ENCODE measurements around the gene PCED1B.
"Not testable (repeated sequence)": the region's sequence is repeated elsewhere in the genome, so short reads cannot be mapped to it uniquely, and the experiment has no call there.

The PCED1B gene

DNA sequence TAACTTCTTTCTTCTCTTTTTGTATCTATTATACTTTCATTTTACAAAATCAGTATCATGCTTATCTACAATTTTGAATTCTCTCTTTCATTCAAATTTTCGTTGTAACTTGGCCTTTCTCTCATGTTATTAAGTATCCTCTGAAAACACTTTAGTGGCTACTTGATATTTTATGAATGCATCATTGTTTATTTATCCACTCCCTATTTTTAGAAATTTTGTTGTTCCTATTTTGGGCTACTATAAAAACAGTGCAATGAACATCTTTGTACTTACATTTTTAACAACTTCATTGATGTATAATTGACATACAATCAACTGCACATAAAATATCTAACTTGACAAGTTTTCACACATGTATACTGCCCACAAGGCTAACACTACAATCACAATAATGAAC is 44.3 kb downstream of the PCED1B start:
- no peak for DNase-seq

DNA sequence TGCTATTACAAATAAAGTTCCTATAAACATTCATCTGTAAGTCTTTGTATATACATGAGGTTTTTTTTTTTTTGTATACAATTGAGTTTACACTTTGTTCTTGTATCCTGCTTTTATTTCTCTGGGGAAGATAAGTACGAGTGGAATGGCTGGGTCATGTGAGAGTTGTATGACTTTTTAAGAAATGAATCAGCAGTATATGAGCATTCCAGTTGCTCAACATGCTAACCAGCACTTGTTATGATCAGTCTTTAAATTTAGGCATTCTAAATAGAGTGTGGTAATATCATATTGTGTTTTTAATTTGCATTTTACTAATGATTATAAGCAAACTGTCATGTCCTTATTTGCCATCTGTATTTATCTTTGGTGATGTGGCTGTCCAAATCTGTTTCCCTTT is 45.0 kb downstream of the PCED1B start:
- no peak for DNase-seq

DNA sequence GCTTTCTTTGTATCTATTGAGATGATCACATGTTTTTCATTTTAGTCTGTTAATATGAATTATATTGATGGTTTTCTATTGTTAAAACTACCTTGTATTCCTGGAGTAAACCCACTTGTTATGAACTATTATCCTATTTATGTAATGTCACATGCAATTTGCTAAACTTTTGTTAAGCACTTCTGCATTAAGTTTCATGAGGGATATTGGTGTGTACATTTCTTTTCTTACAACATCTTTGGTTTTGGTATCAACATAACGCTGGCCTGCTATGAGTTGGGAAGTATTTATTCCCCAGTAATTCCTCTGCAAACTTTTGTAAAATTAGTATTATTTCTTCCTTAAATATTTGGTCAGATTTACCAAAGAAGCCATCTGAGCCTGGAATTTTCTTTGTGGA is 46.8 kb downstream of the PCED1B start:
- no peak for DNase-seq

DNA sequence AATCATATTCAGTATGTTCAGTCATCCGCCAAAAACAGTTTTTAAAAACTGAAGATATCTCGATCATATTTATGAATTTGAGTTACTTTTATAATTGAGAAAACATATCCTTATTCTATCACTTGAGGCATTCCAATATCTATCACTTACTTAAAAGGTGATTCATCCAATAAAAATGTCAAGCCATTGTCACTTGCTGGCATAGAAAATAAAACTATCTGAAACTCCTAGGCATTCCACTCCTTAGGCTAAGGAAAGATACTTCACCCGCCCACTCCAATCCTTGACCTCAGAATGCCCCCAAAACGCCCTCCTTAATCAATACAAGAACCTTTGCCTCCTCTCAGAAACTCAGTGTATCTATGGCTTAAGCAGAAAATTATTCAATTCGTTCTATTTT is 51.6 kb downstream of the PCED1B start:
- DNase-seq: no peak

DNA sequence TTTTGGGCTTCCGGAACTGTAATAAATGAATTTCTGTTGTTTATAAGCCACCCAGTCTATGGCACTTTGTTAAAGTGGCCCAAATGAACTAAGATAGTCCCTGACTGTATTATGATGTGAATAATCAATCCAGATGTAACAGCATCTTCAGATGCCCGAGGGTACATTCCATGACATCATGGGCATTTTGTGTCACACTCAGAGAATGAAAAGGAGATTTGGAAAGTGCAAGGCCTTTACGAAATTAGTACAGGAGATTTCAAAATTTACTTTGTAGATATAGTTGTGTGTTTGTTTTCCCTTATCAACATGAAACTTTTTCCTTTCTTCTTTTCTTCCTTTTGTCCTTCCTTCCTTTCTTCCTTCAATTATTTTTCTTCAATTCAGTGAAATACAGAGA is 54.6 kb downstream of the PCED1B start:
- no peak for DNase-seq

DNA sequence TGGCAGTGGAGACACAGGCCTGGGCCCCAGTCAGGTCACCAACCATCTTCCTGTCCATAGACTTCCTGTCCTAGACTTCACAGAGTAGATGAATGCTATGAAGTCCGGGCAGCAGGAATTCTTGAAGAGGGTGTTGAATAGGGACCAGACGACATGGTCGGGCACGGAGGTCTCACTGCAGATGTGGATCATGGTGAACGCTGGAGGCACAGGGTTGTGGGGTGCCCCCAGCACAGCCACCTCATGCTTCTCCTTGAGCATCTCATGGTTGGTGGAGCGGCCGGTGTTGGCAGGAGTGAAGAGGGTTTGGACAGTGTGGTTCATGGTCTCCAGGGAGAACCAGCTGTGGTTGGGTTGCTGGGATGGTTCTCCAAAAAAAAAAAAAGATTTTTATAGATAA is 56.2 kb downstream of the PCED1B start:
- no peak for DNase-seq

DNA sequence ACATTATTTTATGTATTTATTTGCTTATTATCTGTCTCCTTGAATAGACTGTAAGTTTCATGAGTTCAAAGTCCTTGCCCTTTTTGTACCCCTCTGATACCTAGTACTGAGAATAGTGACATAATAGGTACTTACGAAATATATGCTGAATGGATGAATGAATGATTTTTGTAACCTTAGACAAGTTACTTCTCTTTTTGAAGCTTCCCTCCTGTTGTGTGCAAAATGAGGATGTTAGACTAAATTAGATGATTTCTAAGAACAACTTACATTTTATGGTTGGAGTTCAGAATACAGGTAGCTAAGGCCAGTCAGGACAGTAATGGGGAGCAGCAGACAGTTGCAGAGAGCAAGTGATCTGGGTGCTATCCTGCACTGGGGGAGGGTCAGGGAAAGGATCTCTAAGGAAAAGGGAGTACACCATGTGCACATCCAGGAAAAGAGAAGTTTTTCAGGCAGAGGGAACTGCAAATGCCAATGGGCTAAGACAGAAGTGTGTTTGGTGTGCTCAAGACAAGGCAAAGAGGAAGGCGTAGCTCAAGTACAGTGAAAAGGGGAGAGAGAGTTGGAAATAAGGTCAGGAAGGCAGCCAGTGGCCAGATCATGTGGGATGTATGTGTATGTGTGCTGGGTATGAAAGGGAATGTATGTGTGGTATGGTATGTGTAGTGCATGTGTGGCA is 59.7 kb downstream of the PCED1B start:
- DNase-seq: peak; percentile 56

DNA sequence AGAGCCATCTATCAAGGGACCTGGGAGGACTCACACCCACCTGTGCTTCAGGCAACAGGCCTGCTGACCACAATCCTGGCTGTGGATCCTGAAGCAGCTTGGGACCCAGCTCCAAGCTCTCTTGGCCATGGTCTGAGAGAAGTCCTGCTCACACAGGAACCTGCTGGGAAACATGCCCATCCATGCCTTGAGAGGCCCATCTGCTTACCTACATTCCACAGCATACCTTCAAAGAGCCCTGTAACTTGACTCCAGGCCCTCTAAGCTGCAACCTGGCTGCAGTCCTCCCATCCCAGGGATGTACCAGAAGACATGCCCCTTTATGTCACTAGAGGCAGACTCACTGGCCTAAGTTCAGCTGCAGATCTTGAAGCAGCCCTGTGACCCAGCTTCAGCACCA is 62.0 kb downstream of the PCED1B start:
- DNase-seq: no peak

DNA sequence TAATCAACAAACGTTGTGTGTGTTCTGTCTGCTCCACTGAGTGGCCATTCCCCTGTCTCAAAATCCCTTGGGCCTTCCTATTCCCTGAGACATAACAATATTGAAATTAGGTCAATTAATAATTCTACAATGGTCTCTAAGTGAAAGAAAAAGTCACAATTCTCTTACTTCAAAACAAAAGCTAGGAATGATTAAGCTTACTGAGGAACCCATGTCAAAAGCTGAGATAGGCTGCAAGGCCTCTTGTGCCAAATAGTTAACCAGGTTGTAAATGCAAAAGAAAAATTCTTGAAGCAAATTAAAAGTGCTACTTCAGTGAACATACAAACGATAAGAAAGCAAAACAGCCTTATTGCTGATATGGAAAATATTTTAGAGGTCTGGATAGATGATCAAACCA is 65.3 kb downstream of the PCED1B start:
- DNase-seq: no peak

DNA sequence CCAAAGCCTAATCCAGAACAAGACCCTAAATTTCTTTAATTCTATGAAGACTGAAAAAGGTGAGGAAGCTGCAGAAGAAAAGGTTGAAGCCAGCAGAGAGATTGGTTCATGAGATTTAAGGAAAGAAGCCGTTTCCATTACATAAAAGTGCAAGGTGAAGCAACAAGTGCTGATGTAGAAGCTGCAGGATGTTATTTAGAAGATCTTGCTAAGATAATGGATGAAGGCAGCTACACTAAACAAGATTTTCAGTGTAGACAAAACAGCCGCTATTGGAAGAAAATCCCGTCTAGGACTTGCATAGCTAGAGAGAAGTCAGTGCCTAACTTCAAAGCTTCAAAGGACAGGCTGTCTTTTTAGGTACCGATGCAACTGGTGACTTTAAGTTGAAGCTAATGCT is 65.8 kb downstream of the PCED1B start:
- DNase-seq: no peak

DNA sequence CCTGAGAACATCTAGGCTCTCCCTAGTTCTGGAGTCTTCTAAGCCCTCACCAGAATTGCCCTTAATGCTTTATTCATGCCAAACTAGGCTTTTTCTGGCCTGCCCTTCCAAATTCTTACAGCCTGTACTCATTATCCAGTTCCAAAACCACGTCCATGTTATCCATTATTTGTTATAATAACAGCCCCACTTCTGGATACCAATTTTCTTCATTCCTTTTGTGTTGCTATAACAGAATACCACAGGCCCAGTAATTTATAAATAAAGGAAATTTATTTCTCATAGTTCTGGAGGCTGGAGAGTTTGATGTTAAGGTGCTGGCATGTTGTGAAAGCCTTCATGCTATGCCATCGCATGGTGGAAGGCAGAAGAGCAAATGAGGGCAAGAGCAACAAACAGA is 68.3 kb downstream of the PCED1B start:
- no peak for DNase-seq

DNA sequence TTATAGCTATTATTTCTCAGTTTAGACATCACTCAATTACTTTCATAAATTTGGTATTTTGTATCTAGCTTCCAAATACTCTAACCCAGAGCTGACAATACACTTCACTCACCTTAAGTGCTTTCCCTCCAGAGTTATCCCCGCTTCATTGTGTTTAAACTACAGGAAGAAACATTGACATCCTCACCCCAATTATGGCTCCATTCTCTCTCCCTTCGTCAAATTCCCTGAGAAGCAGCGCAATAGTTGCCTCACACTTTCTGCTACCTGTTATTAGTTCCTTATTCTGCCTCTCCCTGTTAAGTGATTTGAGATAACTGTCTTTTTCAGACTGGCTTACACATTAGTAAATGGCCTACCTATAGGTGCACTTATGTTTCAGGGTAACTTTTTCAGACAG is 69.7 kb downstream of the PCED1B start:
- no peak for DNase-seq

DNA sequence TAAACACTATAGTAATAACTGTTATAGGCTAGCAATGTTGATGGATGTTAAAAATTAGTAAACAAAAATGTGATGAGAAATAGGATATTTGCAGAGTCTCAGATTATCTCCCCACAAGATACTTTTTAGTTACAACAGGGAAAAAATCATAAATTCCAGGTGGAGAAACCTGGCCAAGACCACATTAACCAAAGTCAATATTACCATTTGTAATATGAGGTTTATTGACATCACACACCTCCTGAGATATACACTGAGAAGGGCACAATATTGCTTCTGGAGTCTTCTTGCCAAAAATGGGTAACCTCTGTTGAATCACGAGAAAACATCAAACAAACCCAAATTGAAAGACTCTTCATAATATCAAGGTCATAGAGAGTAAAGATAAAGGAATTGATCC is 72.7 kb downstream of the PCED1B start:
- DNase-seq: no peak

DNA sequence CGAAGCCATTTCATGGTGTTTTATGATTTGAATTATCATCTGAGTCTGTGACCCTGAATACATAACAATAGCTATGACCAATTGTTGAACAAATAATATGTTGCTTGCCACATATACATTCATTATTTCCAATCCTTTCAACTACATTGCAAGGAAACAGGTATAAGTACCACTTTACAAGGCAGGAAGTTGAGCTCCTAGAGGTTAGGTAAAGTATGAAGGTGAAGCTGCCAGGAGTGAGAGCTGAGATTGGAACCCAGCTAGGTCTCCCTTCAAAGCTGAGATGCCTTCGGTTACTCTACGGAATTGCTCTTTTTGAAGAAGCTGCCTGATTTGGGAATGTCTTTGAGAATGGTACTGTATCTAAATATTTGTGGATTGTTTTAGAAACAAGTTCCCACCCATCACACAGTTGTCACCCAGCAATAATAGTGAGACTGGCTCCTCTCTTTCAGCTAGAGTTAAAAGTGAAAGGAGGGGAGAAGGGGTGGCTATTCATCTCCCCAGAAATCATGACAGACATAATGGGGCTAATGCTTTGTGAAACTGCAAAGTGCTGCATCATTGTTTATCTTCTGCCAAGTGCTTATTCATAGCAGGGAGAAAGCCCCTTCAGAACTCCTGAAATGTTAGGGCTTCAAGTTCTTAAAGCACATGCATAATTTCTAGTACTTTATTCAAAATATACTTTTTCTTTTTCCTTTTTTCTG is 76.2 kb downstream of the PCED1B start:
- no peak for DNase-seq

DNA sequence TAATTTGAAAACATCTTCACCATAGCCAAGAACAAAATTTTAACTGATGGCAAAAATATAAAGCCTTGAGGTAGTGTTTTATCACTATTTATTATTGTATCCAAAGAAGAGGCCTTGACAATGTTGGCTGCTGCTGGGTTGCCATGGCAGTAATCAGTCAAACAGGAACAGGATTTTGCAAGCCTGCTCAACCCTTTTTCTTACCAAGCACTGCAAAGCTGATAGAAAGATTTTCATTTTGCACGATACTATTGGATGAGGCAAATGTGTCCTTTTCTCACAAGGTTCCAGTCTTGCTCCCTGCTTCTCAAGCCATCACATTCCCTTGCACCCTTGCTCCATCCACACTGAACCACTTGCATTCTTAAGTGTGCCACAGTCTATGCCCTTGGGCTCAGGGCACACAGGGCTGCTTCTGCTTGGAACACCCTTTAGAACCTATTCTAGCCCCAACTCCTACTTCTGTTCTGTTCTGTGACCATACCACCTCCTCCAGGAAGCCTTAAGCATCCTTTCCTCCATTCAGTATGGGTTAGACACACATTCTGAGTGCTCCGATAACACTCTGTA is 76.8 kb downstream of the PCED1B start:
- no peak for DNase-seq

DNA sequence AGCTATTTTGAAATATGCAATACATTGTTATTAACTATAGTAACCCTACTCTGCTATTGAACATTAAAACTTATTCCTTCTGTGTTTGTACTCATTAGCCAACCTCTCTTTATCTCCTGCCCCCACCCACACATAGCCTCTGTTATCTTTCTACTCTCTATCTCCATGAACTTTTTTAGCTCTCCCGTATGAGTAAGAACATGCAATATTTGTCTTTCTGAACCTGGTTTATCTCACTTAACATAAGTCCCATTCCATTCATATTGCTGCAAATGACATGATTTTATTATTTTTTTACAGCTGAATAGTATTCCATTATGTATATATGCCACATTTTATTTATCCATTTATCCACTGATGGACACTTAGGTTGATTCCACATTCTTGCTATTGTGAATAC is 79.4 kb downstream of the PCED1B start:
- DNase-seq: no peak

DNA sequence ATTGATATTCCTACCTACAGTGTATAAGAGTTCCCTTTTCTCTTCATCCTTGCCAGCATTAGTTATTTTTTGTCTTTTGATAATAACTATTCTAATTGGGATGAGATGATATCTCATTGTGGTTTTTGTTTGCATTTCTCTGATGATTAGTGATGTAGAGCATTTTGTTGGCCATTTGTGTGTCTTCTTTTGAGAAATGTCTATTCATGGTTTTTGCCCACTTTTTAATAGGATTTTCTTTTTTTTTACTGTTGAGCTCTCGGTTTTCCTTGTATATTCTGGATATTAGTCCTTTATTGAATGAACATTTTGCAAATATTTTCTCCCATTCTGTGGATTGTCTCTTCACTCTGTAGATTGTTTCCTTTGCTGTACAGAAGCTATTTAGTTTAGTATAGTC is 79.9 kb downstream of the PCED1B start:
- DNase-seq: no peak

DNA sequence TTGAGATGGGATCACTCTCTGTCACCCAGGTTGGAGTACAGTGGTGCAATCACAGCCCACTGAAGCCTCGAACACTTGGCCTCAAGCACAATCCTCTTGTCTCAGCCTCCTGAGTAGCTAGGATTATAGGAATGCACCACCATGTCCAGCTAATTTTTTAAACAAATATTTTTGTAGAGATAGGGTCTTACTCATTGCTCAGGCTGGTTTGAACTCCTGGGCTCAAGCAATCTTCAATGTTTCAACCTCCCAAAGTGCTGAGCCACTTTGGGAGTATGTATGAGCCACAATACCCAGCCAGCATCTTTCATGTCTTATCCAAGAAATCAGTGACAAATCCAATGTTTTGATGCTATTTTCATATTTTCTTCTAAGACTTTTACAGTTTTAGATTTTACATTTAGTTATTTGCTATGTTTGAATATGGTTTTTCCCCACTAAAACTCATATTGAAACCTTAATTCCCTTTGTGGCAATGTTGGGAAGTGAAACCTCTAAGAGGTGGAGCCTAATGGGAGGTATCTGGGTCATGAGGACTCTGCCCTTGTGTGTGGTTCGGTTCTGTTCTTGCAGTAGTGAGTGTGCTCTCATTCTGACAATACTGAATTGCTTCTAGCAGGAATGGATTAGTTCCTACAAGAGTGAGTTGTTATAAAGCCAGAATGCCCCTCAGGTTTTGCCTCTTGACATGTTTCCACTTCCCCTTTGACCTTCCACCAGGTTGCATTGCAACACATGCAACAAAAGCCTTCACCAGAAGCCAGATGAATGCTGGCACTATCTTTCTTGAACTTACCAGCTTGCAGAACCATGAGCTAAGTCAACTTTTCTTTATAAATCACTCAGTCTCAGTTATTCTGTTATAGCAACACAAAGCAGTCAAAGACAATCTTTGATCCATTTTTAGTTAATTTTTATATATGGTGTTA is 81.2 kb downstream of the PCED1B start:
- DNase-seq: peak; percentile 80

DNA sequence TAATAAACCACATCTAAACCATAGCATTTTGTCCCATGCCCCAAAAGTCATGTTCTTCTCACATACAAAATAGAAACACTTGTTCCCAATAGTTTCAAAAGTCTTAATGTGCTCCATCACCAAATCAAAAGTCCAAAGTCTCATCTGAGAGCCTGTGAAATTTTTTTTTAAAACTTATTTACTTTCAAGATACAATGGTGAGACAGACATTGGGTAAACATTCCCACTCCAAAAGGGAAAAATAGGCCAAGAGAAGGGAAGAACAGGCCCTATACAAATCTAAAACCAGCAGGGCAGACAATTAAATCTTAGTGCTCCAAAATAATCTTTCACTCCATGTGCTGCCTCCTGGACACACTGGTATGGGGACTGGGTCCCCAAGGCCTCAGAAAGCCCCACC is 84.7 kb downstream of the PCED1B start:
- no peak for DNase-seq

DNA sequence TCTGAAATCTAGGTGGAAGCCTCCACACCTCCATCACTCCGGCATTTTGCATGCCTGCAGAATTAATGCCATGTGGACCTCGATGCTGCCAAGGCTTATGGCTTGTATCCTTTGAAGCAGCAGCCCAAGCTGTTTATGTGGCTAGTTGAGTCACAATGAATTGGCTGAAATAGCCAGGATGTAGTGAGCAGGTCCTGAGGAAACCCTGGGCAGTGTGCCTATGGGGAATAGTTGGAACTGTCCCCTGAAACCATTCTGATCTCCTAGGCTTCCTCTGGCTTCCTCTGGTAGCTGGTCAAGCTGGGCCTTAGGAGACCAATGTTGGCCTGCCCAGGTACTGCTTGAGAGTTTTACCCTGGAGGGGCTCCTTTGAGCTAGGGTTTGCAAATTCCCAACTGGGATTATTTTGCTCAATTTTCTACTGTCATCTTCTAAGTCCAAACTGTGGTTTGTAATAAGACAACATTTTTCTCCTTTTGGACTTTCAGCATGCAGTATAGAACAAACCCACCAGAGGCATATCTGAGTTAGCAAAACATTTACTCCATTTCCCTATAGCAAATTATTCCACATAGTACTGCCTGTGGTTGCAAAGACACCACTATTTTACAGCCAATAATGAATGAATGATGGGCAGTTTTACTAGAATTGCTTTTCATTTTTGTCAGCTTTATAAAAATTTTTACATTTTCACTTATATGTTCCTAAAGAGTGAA is 85.5 kb downstream of the PCED1B start:
- DNase-seq: no peak

DNA sequence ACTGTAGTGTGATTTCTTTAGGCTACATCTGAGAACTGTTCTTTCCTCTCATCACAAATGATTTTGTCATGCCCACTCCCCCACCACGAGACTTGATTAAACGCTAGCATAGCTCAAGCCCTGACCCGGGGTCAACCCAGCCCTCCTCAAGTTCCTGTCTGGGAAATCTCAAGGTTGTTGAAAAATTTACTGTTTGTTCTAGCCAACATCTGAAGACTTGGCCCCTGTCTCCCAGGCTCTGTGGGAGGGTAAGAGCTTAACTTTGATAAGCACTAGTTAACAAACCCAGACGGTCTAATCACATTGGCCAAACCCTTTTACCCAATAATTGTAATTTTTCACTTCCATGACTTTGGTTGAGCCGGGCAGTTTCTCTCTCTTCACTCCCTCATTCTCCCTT is 86.5 kb downstream of the PCED1B start:
- no peak for DNase-seq

DNA sequence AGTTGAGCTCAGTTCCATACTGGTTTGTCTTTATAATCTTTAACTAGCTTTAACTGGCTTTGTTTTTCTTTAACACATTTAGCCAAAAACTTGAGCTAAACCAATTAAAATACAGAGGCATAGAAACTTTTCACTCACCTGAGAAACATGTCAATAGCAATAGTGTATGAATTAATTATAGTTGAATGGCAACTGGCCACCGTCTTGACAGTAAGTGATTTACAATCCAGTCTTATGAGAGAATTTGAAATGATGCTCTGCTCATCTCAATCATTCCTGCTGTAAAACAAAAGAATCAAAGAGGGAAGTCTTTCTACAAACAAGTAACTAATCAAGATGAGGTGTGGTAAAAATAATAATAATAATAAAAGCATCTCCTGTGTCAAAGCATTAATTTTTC is 86.9 kb downstream of the PCED1B start:
- DNase-seq: no peak

DNA sequence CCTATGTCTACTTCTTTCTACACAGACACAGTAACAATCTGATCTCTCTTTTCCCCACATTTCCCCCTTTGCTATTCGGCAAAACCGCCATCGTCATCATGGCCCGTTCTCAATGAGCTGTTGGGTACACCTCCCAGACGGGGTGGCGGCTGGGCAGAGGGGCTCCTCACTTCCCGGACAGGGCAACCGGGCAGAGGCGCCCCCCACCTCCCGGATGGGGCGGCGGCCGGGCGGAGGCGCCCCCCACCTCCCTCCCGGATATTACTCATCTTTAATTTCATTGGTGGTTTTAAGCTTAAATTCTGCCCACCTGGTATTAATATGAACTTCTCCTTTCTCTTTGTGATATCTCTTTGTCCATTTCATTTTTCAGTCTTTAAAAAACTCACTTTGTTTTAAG is 90.9 kb downstream of the PCED1B start:
- DNase-seq: not testable (repeated sequence)

Measured in MV-4-11 (cell line).